ENCODE measurements around the gene ZNF718. TPM values are rescaled to one million over a fixed set of nuclear protein-coding genes. Genes with fewer than 3 reads are reported as not detected.
"Not testable (repeated sequence)": the region's sequence is repeated elsewhere in the genome, so short reads cannot be mapped to it uniquely, and the experiment has no call there.

ZNF718 gene
- total and polyA plus RNA-seq, 4 donors: 1.4 to 27.7 (median 4.3) TPM

DNA sequence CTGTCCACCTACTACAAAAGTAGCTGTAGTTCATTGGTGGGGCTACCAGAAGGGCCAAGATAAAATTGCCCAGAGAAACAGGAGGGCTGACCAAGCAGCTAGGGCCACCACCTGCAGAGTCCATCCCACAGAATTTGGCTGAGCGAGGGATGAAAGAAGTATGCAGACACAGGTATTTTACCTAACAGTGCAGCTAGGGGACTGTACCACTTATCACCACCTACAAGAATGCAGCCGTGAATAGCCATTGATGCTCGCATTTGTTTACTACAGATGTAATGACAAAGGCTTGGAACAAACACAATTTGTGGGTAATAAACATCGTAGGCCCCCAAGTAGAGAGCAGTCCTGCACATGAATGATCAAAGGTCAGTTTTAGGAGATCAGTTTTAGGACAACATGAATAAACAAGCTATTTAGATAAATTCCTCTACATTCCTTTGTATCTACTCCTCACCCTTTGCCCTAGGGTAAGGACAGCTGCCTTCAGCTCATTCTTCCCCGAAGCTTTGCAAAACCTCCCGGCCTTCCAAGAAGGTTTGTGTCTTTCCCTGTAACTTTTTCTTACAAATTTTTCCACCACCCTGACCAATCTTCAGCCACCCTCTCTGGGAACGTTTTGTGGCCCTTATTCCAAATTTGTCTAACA is 49.5 kb downstream of the ZNF718 start:
- no peak for DNase-seq
- Histone ChIP-seq H3K4me3 (no peak overlapping the region), H3K9ac (ENCODE audit: insufficient read depth in 1 of 2, low read length in 2 of 2) (no peak overlapping the region), H3K27me3 (ENCODE audit: control insufficient read depth in 3 of 3, insufficient read depth in 3 of 3, low read length in 2 of 3) (no peaks in the 10 kb centered on the region), H3K4me1 (ENCODE audit: control insufficient read depth in 5 of 5, insufficient read depth in 5 of 5, low read length in 5 of 5) (no peaks in the 10 kb centered on the region), H3K36me3 (ENCODE audit: control insufficient read depth in 4 of 4, insufficient read depth in 4 of 4, low read length in 4 of 4) (peaks cover 0 to 3% (median 0%) of the 10 kb centered on the region in 4 donors), H3K9me3 (ENCODE audit: control insufficient read depth in 4 of 4, insufficient read depth in 3 of 4, low read length in 3 of 4) (peaks cover 2 to 44% (median 35%) of the 10 kb centered on the region in 4 donors), H3K27ac (ENCODE audit: low read depth in 1 of 2, low read length in 1 of 2) (no peak overlapping the region)
- 82 to 85% methylated on average over 7 of the region's 7 CpGs for WGBS, 2 donors
- ATAC-seq (ENCODE audit: insufficient read depth, low FRiP score): no peak
- TF ChIP-seq, protein P1, sequence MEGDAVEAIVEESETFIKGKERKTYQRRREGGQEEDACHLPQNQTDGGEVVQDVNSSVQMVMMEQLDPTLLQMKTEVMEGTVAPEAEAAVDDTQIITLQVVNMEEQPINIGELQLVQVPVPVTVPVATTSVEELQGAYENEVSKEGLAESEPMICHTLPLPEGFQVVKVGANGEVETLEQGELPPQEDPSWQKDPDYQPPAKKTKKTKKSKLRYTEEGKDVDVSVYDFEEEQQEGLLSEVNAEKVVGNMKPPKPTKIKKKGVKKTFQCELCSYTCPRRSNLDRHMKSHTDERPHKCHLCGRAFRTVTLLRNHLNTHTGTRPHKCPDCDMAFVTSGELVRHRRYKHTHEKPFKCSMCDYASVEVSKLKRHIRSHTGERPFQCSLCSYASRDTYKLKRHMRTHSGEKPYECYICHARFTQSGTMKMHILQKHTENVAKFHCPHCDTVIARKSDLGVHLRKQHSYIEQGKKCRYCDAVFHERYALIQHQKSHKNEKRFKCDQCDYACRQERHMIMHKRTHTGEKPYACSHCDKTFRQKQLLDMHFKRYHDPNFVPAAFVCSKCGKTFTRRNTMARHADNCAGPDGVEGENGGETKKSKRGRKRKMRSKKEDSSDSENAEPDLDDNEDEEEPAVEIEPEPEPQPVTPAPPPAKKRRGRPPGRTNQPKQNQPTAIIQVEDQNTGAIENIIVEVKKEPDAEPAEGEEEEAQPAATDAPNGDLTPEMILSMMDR (IDR thresholded peaks at IDR 0.05; ENCODE audit: control extremely low read depth, extremely low read depth): no peak

DNA sequence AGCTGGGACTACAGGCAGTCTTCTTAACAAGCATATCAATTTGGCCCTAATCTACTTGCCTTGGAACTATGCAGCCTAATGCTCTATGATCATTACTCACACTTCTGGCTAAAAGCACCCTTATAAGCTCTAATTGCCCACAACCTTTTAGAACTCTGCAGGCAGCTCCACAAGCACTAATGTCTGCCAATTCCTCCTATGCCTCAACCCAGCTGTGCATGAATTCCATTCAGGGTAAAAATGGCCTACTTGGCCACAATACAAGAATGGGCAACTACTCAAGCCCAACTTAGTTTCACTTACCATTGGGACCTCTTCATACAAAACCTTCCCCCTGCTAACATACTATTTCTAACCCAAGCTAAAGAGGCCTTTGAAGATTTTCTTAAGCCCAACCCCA is 51.7 kb downstream of the ZNF718 start:
- Histone ChIP-seq H3K27ac (ENCODE audit: low read depth in 1 of 2, low read length in 1 of 2) (no peak overlapping the region), H3K9me3 (ENCODE audit: control insufficient read depth in 4 of 4, insufficient read depth in 3 of 4, low read length in 3 of 4) (peaks cover 2 to 54% (median 38%) of the 10 kb centered on the region in 4 donors), H3K4me3 (no peak overlapping the region), H3K27me3 (ENCODE audit: control insufficient read depth in 3 of 3, insufficient read depth in 3 of 3, low read length in 2 of 3) (no peaks in the 10 kb centered on the region), H3K4me1 (ENCODE audit: control insufficient read depth in 5 of 5, insufficient read depth in 5 of 5, low read length in 5 of 5) (no peaks in the 10 kb centered on the region), H3K9ac (ENCODE audit: insufficient read depth in 1 of 2, low read length in 2 of 2) (no peak overlapping the region), H3K36me3 (ENCODE audit: control insufficient read depth in 4 of 4, insufficient read depth in 4 of 4, low read length in 4 of 4) (peaks cover 0 to 3% (median 0%) of the 10 kb centered on the region in 4 donors)
- no peak for ATAC-seq (ENCODE audit: insufficient read depth, low FRiP score)
- no peak for DNase-seq
- TF ChIP-seq, protein P1 (IDR thresholded peaks at IDR 0.05; ENCODE audit: control extremely low read depth, extremely low read depth): no peak

GRCh38 chr4:176995-177394 is 52.7 kb downstream of the ZNF718 start:
- no peaks in the 10 kb centered on the region for H3K4me1 ChIP-seq (ENCODE audit: control insufficient read depth in 5 of 5, insufficient read depth in 5 of 5, low read length in 5 of 5)
- H3K27ac ChIP-seq (ENCODE audit: low read depth in 1 of 2, low read length in 1 of 2): no peak overlapping the region
- H3K4me3 ChIP-seq: no peak overlapping the region
- DNase-seq (no peak), ATAC-seq (ENCODE audit: insufficient read depth, low FRiP score) (no peak)
- peaks cover 0 to 3% (median 0%) of the 10 kb centered on the region in 4 donors for H3K36me3 ChIP-seq (ENCODE audit: control insufficient read depth in 4 of 4, insufficient read depth in 4 of 4, low read length in 4 of 4)
- TF ChIP-seq, protein P1 (IDR thresholded peaks at IDR 0.05; ENCODE audit: control extremely low read depth, extremely low read depth): no peak
- H3K27me3 ChIP-seq (ENCODE audit: control insufficient read depth in 3 of 3, insufficient read depth in 3 of 3, low read length in 2 of 3): no peaks in the 10 kb centered on the region
- no peak overlapping the region for H3K9ac ChIP-seq (ENCODE audit: insufficient read depth in 1 of 2, low read length in 2 of 2)
- H3K9me3 ChIP-seq (ENCODE audit: control insufficient read depth in 4 of 4, insufficient read depth in 3 of 4, low read length in 3 of 4): peaks cover 2 to 48% (median 34%) of the 10 kb centered on the region in 4 donors
- WGBS, 2 donors: 97 to 98% methylated on average over 1 of the region's 1 CpG

DNA sequence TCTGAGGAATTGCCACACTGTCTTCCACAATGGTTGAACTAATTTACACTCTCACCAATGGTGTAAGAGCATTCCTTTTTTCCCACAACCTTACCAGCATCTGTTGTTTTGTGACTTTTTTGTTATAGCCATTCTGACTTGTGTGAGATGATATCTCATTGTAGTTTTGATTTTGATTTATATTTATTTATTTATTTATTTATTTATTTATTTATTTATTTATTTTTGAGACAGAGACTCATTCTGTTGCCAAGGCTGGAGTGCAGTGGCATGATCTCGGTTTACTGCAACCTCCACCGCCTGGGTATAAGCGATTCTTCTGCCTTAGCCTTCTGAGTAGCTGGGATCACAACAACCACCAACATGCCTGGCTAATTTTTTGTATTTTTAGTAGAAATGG is 57.9 kb downstream of the ZNF718 start:
- not testable (repeated sequence) for H3K4me1 ChIP-seq (ENCODE audit: control insufficient read depth in 5 of 5, insufficient read depth in 5 of 5, low read length in 5 of 5); H3K4me3 ChIP-seq; H3K9ac ChIP-seq (ENCODE audit: insufficient read depth in 1 of 2, low read length in 2 of 2); ATAC-seq (ENCODE audit: insufficient read depth, low FRiP score); H3K27me3 ChIP-seq (ENCODE audit: control insufficient read depth in 3 of 3, insufficient read depth in 3 of 3, low read length in 2 of 3); DNase-seq; H3K27ac ChIP-seq (ENCODE audit: low read depth in 1 of 2, low read length in 1 of 2); H3K36me3 ChIP-seq (ENCODE audit: control insufficient read depth in 4 of 4, insufficient read depth in 4 of 4, low read length in 4 of 4)
- WGBS, 2 donors: 95 to 97% methylated on average over 3 of the region's 3 CpGs
- peaks cover 0 to 51% (median 22%) of the 10 kb centered on the region in 4 donors for H3K9me3 ChIP-seq (ENCODE audit: control insufficient read depth in 4 of 4, insufficient read depth in 3 of 4, low read length in 3 of 4)
